Measurements from ENCODE around the gene RAMP1.

The RAMP1 gene

GRCh38 chr2:237896507-237896892, 37.1 kb downstream of the RAMP1 start:
- no peak for DNase-seq

- no peak for DNase-seq
These were observed 37.5 kb downstream of the RAMP1 start for GRCh38 chr2:237896956-237897355.

GRCh38 chr2:237898057-237898414, 38.6 kb downstream of the RAMP1 start:
- no peak for DNase-seq

GRCh38 chr2:237900891-237901831, 41.7 kb downstream of the RAMP1 start:
- DNase-seq, result no peak

GRCh38 chr2:237901932-237902850, 42.8 kb downstream of the RAMP1 start:
- DNase-seq, result no peak

- DNase-seq, result no peak
These were observed 45.6 kb downstream of the RAMP1 start for GRCh38 chr2:237904831-237905599.

GRCh38 chr2:237907144-237907543, 47.7 kb downstream of the RAMP1 start:
- DNase-seq, result no peak

GRCh38 chr2:237909075-237909695, 49.8 kb downstream of the RAMP1 start:
- DNase-seq, result no peak

GRCh38 chr2:237909801-237910475, 50.5 kb downstream of the RAMP1 start:
- DNase-seq, result no peak

GRCh38 chr2:237910576-237911362, 51.3 kb downstream of the RAMP1 start:
- DNase-seq, result no peak

- DNase-seq, result no peak
These were observed 52.1 kb downstream of the RAMP1 start for GRCh38 chr2:237911363-237912017.

GRCh38 chr2:237912271-237913192, 53.1 kb downstream of the RAMP1 start:
- DNase-seq, result no peak

GRCh38 chr2:237913193-237913917, 53.9 kb downstream of the RAMP1 start:
- DNase-seq, result no peak

GRCh38 chr2:237915576-237915975, 56.2 kb downstream of the RAMP1 start:
- no peak for DNase-seq

- DNase-seq, result no peak
These were observed 56.9 kb downstream of the RAMP1 start for GRCh38 chr2:237916296-237916695.

- DNase-seq, result no peak
These were observed 58.4 kb downstream of the RAMP1 start for GRCh38 chr2:237917696-237918374.

GRCh38 chr2:237919593-237919992, 60.2 kb downstream of the RAMP1 start:
- DNase-seq, result no peak

- DNase-seq, result no peak
These were observed 61.2 kb downstream of the RAMP1 start for GRCh38 chr2:237920673-237921072.
